Calu3 (cell line): ENCODE measurements around the gene PEAK1. TPM values are rescaled to one million over a fixed set of nuclear protein-coding genes. Genes with fewer than 3 reads are reported as not detected.

Source experiments
- BruUV-seq: library from RNA; stranded (reverse); fragments of 400-500 nt; replicated peaks from 2 replicates; lab custom pipeline; 2021; lab: Mats Ljungman, UMichigan
- CTCF ChIA-PET: fragments of 300-600 bp; sonication (Branson Sonifier 250); formaldehyde crosslinking; loops from one replicate; lab custom pipeline; 2022; ENCODE audit warnings: antibody characterized with exemption; lab: Charles Lee
- DNase-seq: peaks from one replicate; pipeline ENCODE4 v3.0.0; 2022
- H3K27ac Mint-ChIP-seq: one replicate; pipeline ENCODE4 v1.8.0; 2022; ENCODE audit warnings: mixed read lengths; ENCODE audit not compliant: unreplicated experiment
- H3K27me3 Mint-ChIP-seq: one replicate; pipeline ENCODE4 v1.8.0; 2022; ENCODE audit warnings: mixed read lengths; ENCODE audit not compliant: unreplicated experiment
- H3K36me3 Mint-ChIP-seq: one replicate; pipeline ENCODE4 v1.8.0; 2022; ENCODE audit warnings: mild to moderate bottlenecking, moderate library complexity, mixed read lengths; ENCODE audit not compliant: insufficient read depth, unreplicated experiment
- H3K4me1 Mint-ChIP-seq: one replicate; pipeline ENCODE4 v1.8.0; 2022; ENCODE audit warnings: mild to moderate bottlenecking, low read depth, mixed read lengths; ENCODE audit not compliant: unreplicated experiment
- H3K4me3 Mint-ChIP-seq: one replicate; pipeline ENCODE4 v1.8.0; 2022; ENCODE audit warnings: mild to moderate bottlenecking, low read depth, moderate library complexity, mixed read lengths; ENCODE audit not compliant: unreplicated experiment
- H3K9me3 Mint-ChIP-seq: one replicate; pipeline ENCODE4 v1.8.0; 2022; ENCODE audit warnings: low read depth, mixed read lengths; ENCODE audit not compliant: unreplicated experiment
- CTCF ChIP-seq: fragments of 200-600 bp; IDR thresholded peaks from one replicate; pipeline ENCODE4 v1.8.0; 2022; ENCODE audit warnings: antibody characterized with exemption; ENCODE audit not compliant: unreplicated experiment
- intact Hi-C: fragments of 100-400 bp; cut with micrococcal nuclease; formaldehyde crosslinking; loops from one replicate; pipeline ENCODE4 v1.10.0; 2022; ENCODE audit not compliant: unreplicated experiment
- total RNA-seq: library from RNA; stranded (reverse); gene quantifications from 2 replicates; pipeline ENCODE4 v1.2.3, GENCODE V29; 2022

Gene PEAK1
- total RNA-seq, 1 experiment from 2014 or later, result 54.3 TPM

GRCh38 chr15:77358545-77359240, 61.2 kb downstream of the PEAK1 start:
- intact Hi-C loops, result no loop called here

GRCh38 chr15:77356305-77356704, 63.6 kb downstream of the PEAK1 start:
- no peak for TF ChIP-seq CTCF
- no peaks in the 10 kb centered on the region for H3K36me3 Mint-ChIP-seq

More at GRCh38 chr15:77358545-77359240, 61.2 kb downstream of the PEAK1 start:
- TF ChIP-seq CTCF, result no peak
- Mint-ChIP-seq H3K27ac (no peak overlapping the region), H3K4me1 (peaks cover 10% of the 10 kb centered on the region), H3K4me3 (no peak overlapping the region), H3K27me3 (no peaks in the 10 kb centered on the region), H3K36me3 (no peaks in the 10 kb centered on the region), H3K9me3 (no peaks in the 10 kb centered on the region)
- no peak for DNase-seq
- CTCF ChIA-PET, result no interaction called here
- BruUV-seq, result no TSS peak

GRCh38 chr15:77355321-77355720, 64.6 kb downstream of the PEAK1 start:
- CTCF ChIA-PET, result no interaction called here
- H3K27me3 Mint-ChIP-seq, result no peaks in the 10 kb centered on the region

More at GRCh38 chr15:77356305-77356704, 63.6 kb downstream of the PEAK1 start:
- Mint-ChIP-seq H3K27me3 (no peaks in the 10 kb centered on the region), H3K9me3 (no peaks in the 10 kb centered on the region), H3K27ac (no peak overlapping the region), H3K4me1 (peaks cover 21% of the 10 kb centered on the region), H3K4me3 (no peak overlapping the region)
- BruUV-seq, result no TSS peak
- CTCF ChIA-PET, result no interaction called here
- intact Hi-C loops, result no loop called here
- DNase-seq, result no peak

GRCh38 chr15:77354063-77354462, 65.8 kb downstream of the PEAK1 start:
- Mint-ChIP-seq H3K9me3 (no peaks in the 10 kb centered on the region), H3K36me3 (no peaks in the 10 kb centered on the region), H3K27me3 (no peaks in the 10 kb centered on the region), H3K4me1 (peaks cover 39% of the 10 kb centered on the region), H3K27ac (peak overlapping the region; percentile 13), H3K4me3 (peak overlapping the region; percentile 5)
- no peak for TF ChIP-seq CTCF
- intact Hi-C loops, result no loop called here
- peak; percentile 17 for DNase-seq
- no TSS peak for BruUV-seq
- CTCF ChIA-PET, result no interaction called here

More at GRCh38 chr15:77355321-77355720, 64.6 kb downstream of the PEAK1 start:
- no TSS peak for BruUV-seq
- no peak for DNase-seq
- TF ChIP-seq CTCF, result no peak
- Mint-ChIP-seq H3K4me1 (peaks cover 28% of the 10 kb centered on the region), H3K4me3 (no peak overlapping the region), H3K9me3 (no peaks in the 10 kb centered on the region), H3K27ac (no peak overlapping the region), H3K36me3 (no peaks in the 10 kb centered on the region)
- intact Hi-C loops, result no loop called here
